A549 (cell line): ENCODE measurements around the gene BCL11B. TPM values are rescaled to one million over a fixed set of nuclear protein-coding genes. Genes with fewer than 3 reads are reported as not detected.

ENCODE experiments used
- ATAC-seq, 2 experiments: fragments of 200-7000 bp in 1 of 2; fragments of >200 bp in 1 of 2; cut with Nextera tagmentation in 1 of 2; cut with Tn5 transposase in 1 of 2; 3 replicates each; pipeline versions ENCODE4 v1.8.0 to v1.9.1; 2018 to 2020; ENCODE audit warnings: mild to moderate bottlenecking in 1 of 2, moderate library complexity in 1 of 2
- CTCF ChIA-PET: fragments of 300-600 bp; sonication (Branson Sonifier 250); formaldehyde crosslinking; extraction: SDS; loops from one replicate; lab custom pipeline; 2021; ENCODE audit warnings: antibody characterized with exemption, inconsistent platforms; lab: Yijun Ruan, JAX
- POLR2A ChIA-PET: fragments of 350-600 bp; formaldehyde crosslinking; extraction: SDS; loops from one replicate; lab custom pipeline; 2021; ENCODE audit warnings: antibody characterized with exemption, inconsistent platforms; lab: Yijun Ruan, JAX
- DNase-seq, 2 experiments: peaks; one replicate each; pipeline versions ENCODE4 v3.0.0 to v3.0.0-alpha.2; 2011 to 2016; ENCODE audit warnings: low read depth in 1 of 2, low spot score in 1 of 2
- FAIRE-seq: peaks from 2 replicates; lab custom pipeline; 2011; peaks lifted over from hg19 to GRCh38; lab: Jason Lieb, UNC
- H3K27ac ChIP-seq, 2 experiments: fragments of >200 bp; sonication (Bioruptor Twin); formaldehyde crosslinking; 3 replicates each; pipeline ENCODE4 v1.5.1; 2016 to 2017
- H3K4me1 ChIP-seq: fragments of >200 bp; sonication (Bioruptor Twin); formaldehyde crosslinking; 3 replicates; pipeline ENCODE4 v1.6.1; 2016
- H3K4me2 ChIP-seq: fragments of >200 bp; sonication (Bioruptor Twin); formaldehyde crosslinking; 3 replicates; pipeline ENCODE4 v1.6.1; 2016
- H3K4me3 ChIP-seq: fragments of >200 bp; sonication (Bioruptor Twin); formaldehyde crosslinking; 3 replicates; pipeline ENCODE4 v1.5.1; 2016
- H3K9me3 ChIP-seq: fragments of >200 bp; sonication (Bioruptor Twin); formaldehyde crosslinking; 3 replicates; pipeline ENCODE4 v1.6.1; 2016
- CTCF ChIP-seq: fragments of >200 bp; sonication (Bioruptor Twin); formaldehyde crosslinking; IDR thresholded peaks from 3 replicates; pipeline ENCODE4 v1.5.1; 2016
- E2F6 ChIP-seq: IDR thresholded peaks from 2 replicates; pipeline ENCODE4 v1.6.1; 2012; ENCODE audit warnings: low read depth, borderline replicate concordance
- EHMT2 ChIP-seq: fragments of 200-600 bp; sonication (generic); IDR thresholded peaks from 2 replicates; pipeline ENCODE4 v1.6.1; 2016; ENCODE audit warnings: antibody characterized with exemption, low read depth, mild to moderate bottlenecking, moderate library complexity
- FOSL2 ChIP-seq, 2 experiments: fragments of 450-650 bp in 1 of 2; fragments of >200 bp in 1 of 2; sonication (Bioruptor Twin) in 1 of 2; formaldehyde crosslinking; IDR thresholded peaks; 2 replicates each; pipeline versions ENCODE4 v1.5.0 to v1.6.1; 2016 to 2020; ENCODE audit warnings: mild to moderate bottlenecking in 1 of 2, moderate library complexity in 1 of 2
- HOXB13 ChIP-seq: fragments of 250-450 bp; sonication (Bioruptor Pico); IDR thresholded peaks from 2 replicates; pipeline ENCODE4 v1.5.0; 2020; ENCODE audit warnings: low read depth, mild to moderate bottlenecking, moderate library complexity
- JUN ChIP-seq, 2 experiments: fragments of >200 bp; sonication (Bioruptor Twin); formaldehyde crosslinking; IDR thresholded peaks; 2 replicates in 1 of 2; 3 replicates in 1 of 2; pipeline ENCODE4 v1.6.1; 2016 to 2017
- MAX ChIP-seq: IDR thresholded peaks from 2 replicates; pipeline ENCODE4 v1.6.1; 2012
- MYC ChIP-seq: IDR thresholded peaks from 2 replicates; pipeline ENCODE4 v1.6.1; 2012; ENCODE audit warnings: mild to moderate bottlenecking, inconsistent platforms, low read length, improper control_type of control experiment, borderline replicate concordance
- NFE2L2 ChIP-seq: fragments of 150-350 bp; conservative IDR thresholded peaks from 2 replicates; pipeline ENCODE4 v1.6.1; 2014; ENCODE audit warnings: low read length
- NPAS2 ChIP-seq: fragments of 250-450 bp; sonication (Bioruptor Pico); IDR thresholded peaks from 2 replicates; pipeline ENCODE4 v1.8.0; 2022; ENCODE audit warnings: mild to moderate bottlenecking, moderate library complexity, borderline replicate concordance
- PHF8 ChIP-seq: fragments of 200-600 bp; sonication (generic); IDR thresholded peaks from 2 replicates; pipeline ENCODE4 v1.6.1; 2016; ENCODE audit warnings: low read depth, mild to moderate bottlenecking, antibody characterized with exemption, moderate library complexity, borderline replicate concordance
- POLR2A ChIP-seq: IDR thresholded peaks from 2 replicates; pipeline ENCODE4 v1.6.1; 2012; ENCODE audit warnings: mild to moderate bottlenecking, low read length
- POLR2AphosphoS2 ChIP-seq: conservative IDR thresholded peaks from 2 replicates; pipeline ENCODE4 v1.6.1; 2012; ENCODE audit warnings: low read length, improper control_type of control experiment, inconsistent platforms
- RAD21 ChIP-seq, 2 experiments: fragments of >200 bp in 1 of 2; sonication (Bioruptor Twin) in 1 of 2; formaldehyde crosslinking in 1 of 2; IDR thresholded peaks in 1 of 2; conservative IDR thresholded peaks in 1 of 2; 2 replicates in 1 of 2; 3 replicates in 1 of 2; pipeline ENCODE4 v1.6.1; 2012 to 2018; ENCODE audit warnings: inconsistent platforms in 1 of 2
- SMC3 ChIP-seq: fragments of >200 bp; sonication (Bioruptor Twin); formaldehyde crosslinking; IDR thresholded peaks from 3 replicates; pipeline ENCODE4 v1.6.1; 2018; ENCODE audit warnings: inconsistent platforms
- TFCP2L1 ChIP-seq: fragments of 250-450 bp; sonication (Bioruptor Pico); IDR thresholded peaks from 2 replicates; pipeline ENCODE4 v1.5.0; 2021; ENCODE audit warnings: mild to moderate bottlenecking
- WGBS: methylation state at CpG from one replicate; pipeline ENCODE4 v1.1.6; 2017; ENCODE audit errors: missing lambda C conversion rate; 5-methylcytosine and 5-hydroxymethylcytosine counted together
- polyA minus RNA-seq: library from RNA; depleted of rRNA, polyadenylated mRNA; stranded (reverse); fragments of >200 nt; gene quantifications from 2 replicates; pipeline ENCODE4 v1.2.3, GENCODE V29; 2011; rRNA and poly(A)+ RNA removed
- polyA plus RNA-seq, 4 experiments: library from polyadenylated mRNA; depleted of rRNA in 3 of 4; stranded (reverse); fragments of >200 nt; fragmentation: RNase III in 1 of 4; extraction: RNeasy Plus Mini Kit Qiagen cat#74134 plus additional on column Dnase treatment in 1 of 4; gene quantifications; 2 replicates in 3 of 4; 3 replicates in 1 of 4; pipeline ENCODE4 v1.2.3, GENCODE V29; 2011 to 2017
- TF ChIP-seq, protein P1 (sequence below): fragments of 250-450 bp; sonication (Bioruptor Pico); IDR thresholded peaks from 2 replicates; pipeline ENCODE4 v1.5.0; 2020; ENCODE audit warnings: low read depth, mild to moderate bottlenecking, moderate library complexity
- TF ChIP-seq, protein P2 (sequence below): fragments of 450-650 bp; IDR thresholded peaks from 2 replicates; pipeline ENCODE4 v1.6.1; 2014; ENCODE audit warnings: antibody characterized with exemption

BCL11B gene
- 0.43 and 0.44 TPM in 2 replicates for polyA plus RNA-seq (2011; rRNA removed)
- 0.11 and 0.19 TPM in 2 replicates for polyA plus RNA-seq (2012; cell fraction: cytosol; rRNA removed)
- 0.32 and 0.49 TPM in 2 replicates for polyA plus RNA-seq (2012; cell fraction: nucleus; rRNA removed)
- polyA plus RNA-seq (2017; fragmentation: RNase III; extraction: RNeasy Plus Mini Kit Qiagen cat#74134 plus additional on column Dnase treatment): 0.31 to 0.49 TPM (median 0.42 TPM) in 3 replicates
- 0.87 and 0.97 TPM in 2 replicates for polyA minus RNA-seq

DNA sequence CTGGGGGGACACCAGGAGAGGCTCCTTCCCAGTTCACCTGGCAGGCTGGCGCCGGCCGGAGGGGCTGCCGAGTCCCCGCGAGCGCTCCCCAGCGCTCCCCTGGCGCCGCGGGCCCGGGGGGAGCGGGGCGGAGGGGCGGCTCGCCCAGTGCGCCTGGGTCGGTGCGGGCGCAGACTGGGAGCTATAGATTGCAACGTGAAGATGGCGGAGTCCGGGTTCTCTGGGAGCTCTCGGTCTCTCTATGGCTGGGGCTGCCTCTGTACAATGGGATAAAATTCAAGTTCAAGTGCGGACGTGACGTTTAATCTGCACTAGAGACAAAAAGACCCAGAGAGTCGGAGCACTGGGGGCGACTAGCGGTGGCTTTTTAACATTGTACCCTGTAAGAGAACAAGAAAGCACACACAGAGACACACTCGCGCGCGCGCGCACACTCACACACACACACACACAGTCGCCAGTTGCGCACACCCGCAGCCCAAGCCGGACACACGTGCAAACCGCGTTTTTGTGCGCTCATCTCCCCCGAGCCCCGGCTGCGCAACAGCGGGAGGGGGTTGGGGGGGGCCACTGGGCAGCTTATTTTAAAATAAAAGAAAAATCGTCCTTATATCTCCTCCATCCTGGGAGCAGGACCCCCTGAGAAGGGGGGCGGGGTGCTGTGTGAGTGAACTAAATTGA, at the start of gene BCL11B:
Gene BCL11B, minus strand, starts transcription at position 247 of the 681 bp plus-strand sequence. CDS start 979 bp downstream, outside the sequence.
- TF ChIP-seq PHF8: peak; percentile 25; the same call in 1 of the 2 replicates
- peak; percentile 52 for TF ChIP-seq POLR2A
- TF ChIP-seq E2F6: 0 out of 2 replicates have a peak, but pooled peaks have one; percentile 53
- no peak for TF ChIP-seq HOXB13
- TF ChIP-seq, protein P1, sequence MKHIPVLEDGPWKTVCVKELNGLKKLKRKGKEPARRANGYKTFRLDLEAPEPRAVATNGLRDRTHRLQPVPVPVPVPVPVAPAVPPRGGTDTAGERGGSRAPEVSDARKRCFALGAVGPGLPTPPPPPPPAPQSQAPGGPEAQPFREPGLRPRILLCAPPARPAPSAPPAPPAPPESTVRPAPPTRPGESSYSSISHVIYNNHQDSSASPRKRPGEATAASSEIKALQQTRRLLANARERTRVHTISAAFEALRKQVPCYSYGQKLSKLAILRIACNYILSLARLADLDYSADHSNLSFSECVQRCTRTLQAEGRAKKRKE (CRISPR knock-in tag): no peak
- peak in 1 of 2 experiments; percentile 56; a peak in 1 of 5 replicates for TF ChIP-seq JUN (IDR thresholded peaks at IDR 0.05)
- peak; percentile 89 for TF ChIP-seq MAX
- peak; percentile 63 to 78 for TF ChIP-seq RAD21 (conservative IDR thresholded peaks at IDR 0.05 in 1 of 2, IDR thresholded peaks at IDR 0.05 in 1 of 2)
- TF ChIP-seq SMC3: peak; percentile 48; the same call in 2 of the 3 replicates
- peak; percentile 61 for TF ChIP-seq CTCF
- ChIA-PET POLR2A (interaction anchor here (0.9 kb wide), 1 partner anchor 1293 kb away, joined by 3 read pairs; no protein-coding TSS in a partner anchor), CTCF (interaction anchor here (1.1 to 3.4 kb wide), 5 partner anchors 10 to 144 kb away, joined by 3 to 13 read pairs (median 4); no protein-coding TSS in a partner anchor)
- Histone ChIP-seq H3K9me3 (no peaks in the 10 kb centered on the region), H3K4me3 (peak within 1 kb of the TSS; percentile 83), H3K4me1 (peaks cover 23% of the 10 kb centered on the region), H3K27ac (peak within 1 kb of the TSS; percentile 85 to 89), H3K4me2 (peak within 1 kb of the TSS; percentile 97)
- peak; percentile 62 to 81 for ATAC-seq
- 1% methylated on average over 39 of the region's 50 CpGs for WGBS
- FAIRE-seq: peak; percentile 86
- peak; percentile 86 to 93 for DNase-seq

DNA sequence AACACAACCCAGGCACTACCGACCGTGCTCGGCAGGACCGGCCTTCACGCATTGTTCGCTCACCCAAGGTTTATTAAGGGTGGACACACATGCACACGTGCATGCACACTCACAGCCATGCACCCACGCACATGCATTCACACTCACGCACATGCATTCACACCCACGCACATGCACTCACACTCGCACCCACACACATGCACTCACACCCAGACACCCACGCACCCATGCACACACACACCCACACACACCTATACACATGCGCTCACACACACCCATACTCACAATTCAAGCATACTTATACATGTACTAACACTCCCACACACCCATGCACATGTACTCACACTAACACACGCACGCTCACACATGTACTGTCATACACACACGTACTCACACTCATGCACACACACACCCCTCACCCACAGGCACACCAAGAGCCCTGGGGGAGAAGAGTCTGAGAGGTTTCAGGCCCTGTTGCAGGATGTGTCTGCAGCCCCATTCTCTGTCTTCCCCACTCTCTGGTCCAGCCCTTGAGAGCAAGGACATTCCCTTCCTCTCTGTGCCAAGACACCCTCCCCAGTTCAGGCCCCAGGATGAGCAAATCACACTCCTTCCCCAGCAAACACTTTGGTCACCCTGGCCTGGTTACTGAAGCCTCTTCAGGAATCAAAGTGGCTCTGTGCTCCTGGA, 49.4 kb upstream of the BCL11B start:
- peaks cover 41% of the 10 kb centered on the region for H3K4me1 ChIP-seq
- FAIRE-seq (no peak), ATAC-seq (no peak)
- CTCF ChIA-PET: interaction anchor here (1.0 to 3.2 kb wide), 15 partner anchors 9 to 117 kb away, joined by 3 to 26 read pairs (median 6); no protein-coding TSS in a partner anchor
- H3K9me3 ChIP-seq: no peaks in the 10 kb centered on the region
- POLR2A ChIA-PET: no interaction called here
- no peak overlapping the region for H3K4me3 ChIP-seq
- peak; percentile 14; the same call in 1 of the 2 replicates for TF ChIP-seq POLR2A
- no peak for TF ChIP-seq TFCP2L1 (CRISPR knock-in tag)
- TF ChIP-seq POLR2AphosphoS2: no peak
- TF ChIP-seq JUN (IDR thresholded peaks at IDR 0.05): no peak
- TF ChIP-seq, all 56 proteins: peak for 1
- DNase-seq: no peak
- H3K4me2 ChIP-seq: no peak overlapping the region
- no peak overlapping the region for H3K27ac ChIP-seq
- WGBS: 95% methylated on average over 16 of the region's 16 CpGs

DNA sequence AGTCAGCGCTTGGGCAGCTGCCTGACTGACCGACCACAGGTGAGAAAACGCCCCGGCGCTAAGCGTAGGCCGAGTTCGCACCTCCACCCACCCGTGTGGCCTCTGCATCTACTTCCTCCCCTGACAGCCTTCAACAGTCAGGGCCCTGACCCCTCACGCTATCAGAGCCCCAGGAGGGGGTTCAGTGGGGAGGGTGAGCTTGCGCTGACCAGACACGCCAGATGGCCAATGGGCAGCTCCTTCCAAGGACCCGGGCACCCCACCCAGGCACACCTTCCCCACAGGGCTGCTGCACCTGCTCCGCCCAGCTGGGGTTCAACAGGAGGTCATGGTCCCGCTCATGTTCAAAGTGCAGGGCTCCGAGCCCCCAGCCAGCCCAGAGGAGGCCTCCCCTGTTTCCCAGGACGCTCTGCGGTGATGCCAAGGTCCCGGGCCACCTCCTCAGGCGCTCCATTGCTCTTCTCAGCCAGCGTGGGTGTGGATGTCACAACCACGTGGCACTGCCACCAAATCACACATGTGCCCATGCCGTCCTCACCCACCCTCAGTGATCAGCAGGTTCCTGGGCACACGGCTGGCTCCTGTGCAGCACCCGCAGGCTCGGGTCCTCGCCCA, 48.7 kb upstream of the BCL11B start:
- DNase-seq (no peak), FAIRE-seq (no peak), ATAC-seq (no peak)
- ChIA-PET CTCF (interaction anchor here (0.8 to 3.2 kb wide), 28 partner anchors 9 to 127 kb away, joined by 3 to 45 read pairs (median 5); no protein-coding TSS in a partner anchor), POLR2A (no interaction called here)
- H3K4me2 ChIP-seq: peak overlapping the region; percentile 63
- no peaks in the 10 kb centered on the region for H3K9me3 ChIP-seq
- H3K4me1 ChIP-seq: peaks cover 48% of the 10 kb centered on the region
- H3K27ac ChIP-seq: peak overlapping the region; percentile 53 to 87; a peak in 5 of 6 replicates
- 93% methylated on average over 20 of the region's 27 CpGs for WGBS
- H3K4me3 ChIP-seq: no peak overlapping the region
- TF ChIP-seq, protein P2, sequence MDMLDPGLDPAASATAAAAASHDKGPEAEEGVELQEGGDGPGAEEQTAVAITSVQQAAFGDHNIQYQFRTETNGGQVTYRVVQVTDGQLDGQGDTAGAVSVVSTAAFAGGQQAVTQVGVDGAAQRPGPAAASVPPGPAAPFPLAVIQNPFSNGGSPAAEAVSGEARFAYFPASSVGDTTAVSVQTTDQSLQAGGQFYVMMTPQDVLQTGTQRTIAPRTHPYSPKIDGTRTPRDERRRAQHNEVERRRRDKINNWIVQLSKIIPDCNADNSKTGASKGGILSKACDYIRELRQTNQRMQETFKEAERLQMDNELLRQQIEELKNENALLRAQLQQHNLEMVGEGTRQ: no peak
- no peak for TF ChIP-seq MYC
- no peak for TF ChIP-seq EHMT2
- no peak for TF ChIP-seq MAX
- TF ChIP-seq NPAS2 (CRISPR knock-in tag): no peak
- no peak for TF ChIP-seq NFE2L2
- no peak for TF ChIP-seq FOSL2 (IDR thresholded peaks at IDR 0.05)
- no peak for TF ChIP-seq FOSL2 (CRISPR knock-in tag; IDR thresholded peaks at IDR 0.05)
- no peak for TF ChIP-seq POLR2AphosphoS2
